Osteoblast (primary cell): ENCODE results near the gene DGKI. TPM values are rescaled to one million over a fixed set of nuclear protein-coding genes. Genes with fewer than 3 reads are reported as not detected.

Experiments
- DNase-seq: peaks from one replicate; pipeline ENCODE4 v3.0.0; 2011; ENCODE audit warnings: low spot score, mixed read lengths; ENCODE audit not compliant: insufficient read length; ENCODE audit errors: missing footprints
- H2AFZ ChIP-seq: 2 replicates; pipeline ENCODE4 v1.6.0; 2011; ENCODE audit warnings: mild to moderate bottlenecking, low read length
- H3K27ac ChIP-seq: 2 replicates; pipeline ENCODE4 v1.5.1; 2011; ENCODE audit warnings: mild to moderate bottlenecking, low read depth, low read length, moderate library complexity
- H3K27me3 ChIP-seq: 2 replicates; pipeline ENCODE4 v1.6.0; 2012; ENCODE audit warnings: mild to moderate bottlenecking, control low read depth, inconsistent platforms, low read length, moderate library complexity; ENCODE audit not compliant: insufficient read depth
- H3K36me3 ChIP-seq: 2 replicates; pipeline ENCODE4 v1.5.1; 2011; ENCODE audit warnings: mild to moderate bottlenecking, low read length, control low read depth, moderate library complexity; ENCODE audit not compliant: insufficient read depth
- H3K4me1 ChIP-seq: 2 replicates; pipeline ENCODE4 v1.5.1; 2011; ENCODE audit warnings: mild to moderate bottlenecking, low read length, control low read depth, moderate library complexity; ENCODE audit not compliant: insufficient read depth
- H3K4me2 ChIP-seq: 2 replicates; pipeline ENCODE4 v1.6.0; 2011; ENCODE audit warnings: mild to moderate bottlenecking, low read length; ENCODE audit not compliant: insufficient read depth
- H3K4me3 ChIP-seq: fragments of 200-600 bp; sonication (generic); 3 replicates; pipeline ENCODE4 v1.5.1; 2012; ENCODE audit warnings: mild to moderate bottlenecking, low read length, inconsistent platforms; ENCODE audit not compliant: insufficient read depth
- H3K79me2 ChIP-seq: 2 replicates; pipeline ENCODE4 v1.6.0; 2012; ENCODE audit warnings: mild to moderate bottlenecking, low read length, control low read depth, inconsistent platforms; ENCODE audit not compliant: insufficient read depth
- H3K9me3 ChIP-seq: 2 replicates; pipeline ENCODE4 v1.5.1; 2011; ENCODE audit warnings: low read depth, low read length, control low read depth
- H4K20me1 ChIP-seq: 2 replicates; pipeline ENCODE4 v1.6.0; 2012; ENCODE audit warnings: mild to moderate bottlenecking, low read length, control low read depth; ENCODE audit not compliant: insufficient read depth
- CTCF ChIP-seq: IDR thresholded peaks from 2 replicates; pipeline ENCODE4 v1.5.1; 2011; ENCODE audit warnings: mild to moderate bottlenecking, low read depth, low read length, moderate library complexity; ENCODE audit errors: extremely low read depth
- total RNA-seq: library from RNA; depleted of rRNA; stranded (reverse); fragments of >200 nt; gene quantifications from 2 replicates; pipeline ENCODE4 v1.2.3, GENCODE V29; 2012

The DGKI gene
- total RNA-seq, 1 donor = 19.2 TPM

GRCh38 chr7:137778511-137778910 lies 68.3 kb downstream of the DGKI start:
- no peak overlapping the region for H3K4me3 ChIP-seq
- no peaks in the 10 kb centered on the region for H3K36me3 ChIP-seq
- peaks cover 38% of the 10 kb centered on the region for H3K79me2 ChIP-seq
- no peak overlapping the region for H3K27ac ChIP-seq
- H3K4me1 ChIP-seq = peaks cover 32% of the 10 kb centered on the region
- no peak overlapping the region for H3K4me2 ChIP-seq
- no peaks in the 10 kb centered on the region for H4K20me1 ChIP-seq
- no peak overlapping the region for H2AFZ ChIP-seq
- TF ChIP-seq CTCF = no peak
- no peaks in the 10 kb centered on the region for H3K27me3 ChIP-seq
- H3K9me3 ChIP-seq = peaks cover under 1% of the 10 kb centered on the region
- no peak for DNase-seq

- Histone ChIP-seq H3K79me2 (peaks cover 6% of the 10 kb centered on the region), H2AFZ (peak overlapping the region; percentile 65), H3K27ac (peak overlapping the region; percentile 99), H4K20me1 (no peaks in the 10 kb centered on the region), H3K36me3 (no peaks in the 10 kb centered on the region), H3K4me3 (peak overlapping the region; percentile 22), H3K9me3 (no peaks in the 10 kb centered on the region), H3K4me2 (peak overlapping the region; percentile 70), H3K4me1 (peaks cover 43% of the 10 kb centered on the region), H3K27me3 (no peaks in the 10 kb centered on the region)
- DNase-seq = no peak
- no peak for TF ChIP-seq CTCF
Observed at GRCh38 chr7:137774793-137775201, 72.0 kb downstream of the DGKI start.

GRCh38 chr7:137772748-137773147 lies 74.0 kb downstream of the DGKI start:
- peaks cover 11% of the 10 kb centered on the region for H3K79me2 ChIP-seq
- H3K4me1 ChIP-seq = peaks cover 49% of the 10 kb centered on the region
- no peaks in the 10 kb centered on the region for H3K27me3 ChIP-seq
- peak overlapping the region; percentile 99 for H3K27ac ChIP-seq
- H3K4me2 ChIP-seq = peak overlapping the region; percentile 59
- no peak for TF ChIP-seq CTCF
- H3K4me3 ChIP-seq = no peak overlapping the region
- no peaks in the 10 kb centered on the region for H4K20me1 ChIP-seq
- no peaks in the 10 kb centered on the region for H3K9me3 ChIP-seq
- H3K36me3 ChIP-seq = no peaks in the 10 kb centered on the region
- peak; percentile 67 for DNase-seq
- H2AFZ ChIP-seq = no peak overlapping the region

GRCh38 chr7:137772316-137772715 lies 74.5 kb downstream of the DGKI start:
- Histone ChIP-seq H3K4me1 (peaks cover 49% of the 10 kb centered on the region), H3K9me3 (no peaks in the 10 kb centered on the region), H3K27me3 (no peaks in the 10 kb centered on the region), H4K20me1 (no peaks in the 10 kb centered on the region), H3K79me2 (peaks cover 11% of the 10 kb centered on the region), H3K4me3 (no peak overlapping the region), H2AFZ (no peak overlapping the region), H3K4me2 (peak overlapping the region; percentile 59), H3K27ac (peak overlapping the region; percentile 99), H3K36me3 (no peaks in the 10 kb centered on the region)
- no peak for DNase-seq
- TF ChIP-seq CTCF = no peak
